ENCODE measurements around the gene FBLN7.

GRCh38 chr2:112143150-112143549, 5.0 kb downstream of the FBLN7 start:
- TF ChIP-seq, protein P1, sequence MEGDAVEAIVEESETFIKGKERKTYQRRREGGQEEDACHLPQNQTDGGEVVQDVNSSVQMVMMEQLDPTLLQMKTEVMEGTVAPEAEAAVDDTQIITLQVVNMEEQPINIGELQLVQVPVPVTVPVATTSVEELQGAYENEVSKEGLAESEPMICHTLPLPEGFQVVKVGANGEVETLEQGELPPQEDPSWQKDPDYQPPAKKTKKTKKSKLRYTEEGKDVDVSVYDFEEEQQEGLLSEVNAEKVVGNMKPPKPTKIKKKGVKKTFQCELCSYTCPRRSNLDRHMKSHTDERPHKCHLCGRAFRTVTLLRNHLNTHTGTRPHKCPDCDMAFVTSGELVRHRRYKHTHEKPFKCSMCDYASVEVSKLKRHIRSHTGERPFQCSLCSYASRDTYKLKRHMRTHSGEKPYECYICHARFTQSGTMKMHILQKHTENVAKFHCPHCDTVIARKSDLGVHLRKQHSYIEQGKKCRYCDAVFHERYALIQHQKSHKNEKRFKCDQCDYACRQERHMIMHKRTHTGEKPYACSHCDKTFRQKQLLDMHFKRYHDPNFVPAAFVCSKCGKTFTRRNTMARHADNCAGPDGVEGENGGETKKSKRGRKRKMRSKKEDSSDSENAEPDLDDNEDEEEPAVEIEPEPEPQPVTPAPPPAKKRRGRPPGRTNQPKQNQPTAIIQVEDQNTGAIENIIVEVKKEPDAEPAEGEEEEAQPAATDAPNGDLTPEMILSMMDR (IDR thresholded peaks at IDR 0.05; ENCODE audit: control extremely low read depth in 1 of 3, insufficient read depth in 1 of 3, low read depth in 1 of 3, low read length in 3 of 3) = no peak
- no peak for TF ChIP-seq ATF3 (IDR thresholded peaks at IDR 0.05; ENCODE audit: insufficient read depth, low read depth, low read length)
- no peak for TF ChIP-seq SP1 (IDR thresholded peaks at IDR 0.05; ENCODE audit: low read depth, low read length)
- TF ChIP-seq POLR2AphosphoS5 (IDR thresholded peaks at IDR 0.05; ENCODE audit: low read depth, low read length) = no peak
- no peak for TF ChIP-seq SP2 (IDR thresholded peaks at IDR 0.05; ENCODE audit: low read length)
- TF ChIP-seq POLR2A (IDR thresholded peaks at IDR 0.05; ENCODE audit: control extremely low read depth in 1 of 2, low read depth in 2 of 2, low read length in 2 of 2) = no peak
- TF ChIP-seq RAD21 (IDR thresholded peaks at IDR 0.05 in 1 of 2, conservative IDR thresholded peaks at IDR 0.05 in 1 of 2; ENCODE audit: low read depth in 2 of 2, low read length in 2 of 2) = no peak

Data from H1 (cell line).